Testis (tissue), 3 donors: ENCODE results near the gene PTPN13. TPM values are rescaled to one million over a fixed set of nuclear protein-coding genes. Genes with fewer than 3 reads are reported as not detected.

Source experiments
- DNase-seq: peaks from one replicate; pipeline ENCODE4 v3.0.0-alpha.2; 2019
- H3K27ac ChIP-seq, 2 donors: fragments of 200-600 bp; sonication (generic); one replicate each; pipeline ENCODE4 v1.5.1; 2019
- H3K27me3 ChIP-seq: fragments of 200-600 bp; sonication (generic); one replicate; pipeline ENCODE4 v1.5.1; 2019
- H3K36me3 ChIP-seq: fragments of 200-600 bp; sonication (generic); one replicate; pipeline ENCODE4 v1.5.1; 2017; ENCODE audit warnings: low read depth; ENCODE audit errors: missing control alignments
- H3K4me1 ChIP-seq: fragments of 200-600 bp; sonication (generic); one replicate; pipeline ENCODE4 v1.5.1; 2019
- H3K4me3 ChIP-seq, 2 donors: fragments of 200-600 bp; sonication (generic); one replicate each; pipeline ENCODE4 v1.5.1; 2017 to 2019
- H3K9me3 ChIP-seq: fragments of 200-600 bp; sonication (generic); one replicate; pipeline ENCODE4 v1.5.1; 2017
- POLR2A ChIP-seq: fragments of 450-650 bp; IDR thresholded peaks from one replicate; pipeline ENCODE4 v1.6.1; 2017; ENCODE audit warnings: antibody characterized with exemption, mild to moderate bottlenecking, moderate library complexity
- WGBS, 2 donors: methylation state at CpG; one replicate each; pipeline ENCODE4 v1.1.5; 2018; 5-methylcytosine and 5-hydroxymethylcytosine counted together
- intact Hi-C: fragments of 100-400 bp; cut with DNase I; formaldehyde crosslinking; loops from one replicate; pipeline ENCODE4 v1.15.1; 2023; ENCODE audit warnings: low total_unique reads
- polyA plus RNA-seq: library from polyadenylated mRNA; stranded (reverse); fragments of 350-450 nt; fragmentation: Illumina TruSeq; extraction: RNeasy Lipid Tissue Mini Kit (QIAGEN cat#74804); gene quantifications from one replicate; pipeline ENCODE4 v1.2.3, GENCODE V29; 2014; ENCODE audit warnings: low read depth, low replicate concordance; ENCODE audit not compliant: insufficient read depth
- total RNA-seq, 2 donors: library from RNA; depleted of rRNA; stranded (reverse); fragments of >200 nt; gene quantifications; one replicate each; pipeline ENCODE4 v1.2.3, GENCODE V29; 2016
- TF ChIP-seq, protein P1 (sequence below), 3 experiments: fragments of 450-650 bp in 2 of 3; fragments of 200-600 bp in 1 of 3; sonication (generic) in 1 of 3; IDR thresholded peaks; one replicate each; pipeline ENCODE4 v1.5.1; 2016 to 2019; ENCODE audit warnings: antibody characterized with exemption in 3 of 3, mild to moderate bottlenecking in 2 of 3, moderate library complexity in 1 of 3

Gene PTPN13
- total and polyA plus RNA-seq, 3 donors from 2014 or later, result 30.1 to 62.0 (median 48.9) TPM

DNA sequence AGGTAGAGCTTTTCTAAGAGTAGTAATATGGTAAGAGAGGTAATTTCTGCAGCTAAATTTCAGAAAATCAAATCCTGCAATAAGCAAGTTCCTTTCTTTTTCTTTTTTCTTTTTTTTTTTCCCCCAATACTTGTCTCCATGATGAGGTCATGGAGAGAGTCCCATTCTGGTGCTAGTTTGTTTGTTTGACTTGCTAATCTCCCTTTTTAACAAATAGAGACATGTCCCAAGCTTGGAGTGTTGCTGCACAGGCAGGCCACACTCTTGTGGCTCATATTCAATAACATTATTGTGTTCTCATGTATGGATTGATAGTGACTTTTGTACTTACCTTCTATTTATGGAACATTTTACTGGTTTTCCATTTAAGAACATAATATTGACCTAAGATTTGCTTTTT is 25.5 kb downstream of the PTPN13 start:
- Histone ChIP-seq H3K36me3 (no peaks in the 10 kb centered on the region), H3K27ac (no peak overlapping the region), H3K27me3 (no peaks in the 10 kb centered on the region), H3K9me3 (no peaks in the 10 kb centered on the region), H3K4me3 (no peak overlapping the region), H3K4me1 (no peaks in the 10 kb centered on the region)
- no peak for TF ChIP-seq POLR2A
- TF ChIP-seq, protein P1, sequence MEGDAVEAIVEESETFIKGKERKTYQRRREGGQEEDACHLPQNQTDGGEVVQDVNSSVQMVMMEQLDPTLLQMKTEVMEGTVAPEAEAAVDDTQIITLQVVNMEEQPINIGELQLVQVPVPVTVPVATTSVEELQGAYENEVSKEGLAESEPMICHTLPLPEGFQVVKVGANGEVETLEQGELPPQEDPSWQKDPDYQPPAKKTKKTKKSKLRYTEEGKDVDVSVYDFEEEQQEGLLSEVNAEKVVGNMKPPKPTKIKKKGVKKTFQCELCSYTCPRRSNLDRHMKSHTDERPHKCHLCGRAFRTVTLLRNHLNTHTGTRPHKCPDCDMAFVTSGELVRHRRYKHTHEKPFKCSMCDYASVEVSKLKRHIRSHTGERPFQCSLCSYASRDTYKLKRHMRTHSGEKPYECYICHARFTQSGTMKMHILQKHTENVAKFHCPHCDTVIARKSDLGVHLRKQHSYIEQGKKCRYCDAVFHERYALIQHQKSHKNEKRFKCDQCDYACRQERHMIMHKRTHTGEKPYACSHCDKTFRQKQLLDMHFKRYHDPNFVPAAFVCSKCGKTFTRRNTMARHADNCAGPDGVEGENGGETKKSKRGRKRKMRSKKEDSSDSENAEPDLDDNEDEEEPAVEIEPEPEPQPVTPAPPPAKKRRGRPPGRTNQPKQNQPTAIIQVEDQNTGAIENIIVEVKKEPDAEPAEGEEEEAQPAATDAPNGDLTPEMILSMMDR (IDR thresholded peaks at IDR 0.05), result no peak
- intact Hi-C loops, result no loop called here
- no peak for DNase-seq

DNA sequence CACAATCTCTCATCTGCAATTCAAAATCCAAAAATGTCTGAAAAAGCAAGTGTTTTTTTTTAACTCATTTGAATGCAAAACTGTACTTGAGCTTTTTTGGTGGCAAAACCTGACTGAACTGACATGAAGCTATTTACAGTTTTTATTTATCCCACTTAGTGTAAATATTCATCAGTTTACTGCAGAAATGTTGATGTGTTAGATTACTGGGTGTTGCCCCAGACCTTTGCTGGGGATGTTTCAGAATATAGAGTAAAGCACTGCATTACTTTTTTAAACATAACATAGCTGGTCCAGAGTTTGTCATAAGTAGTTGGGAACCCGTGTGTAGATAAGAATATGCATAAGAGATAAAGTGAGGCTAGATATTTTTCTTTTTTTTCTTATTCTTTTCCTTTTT is 27.3 kb downstream of the PTPN13 start:
- Histone ChIP-seq H3K36me3 (no peaks in the 10 kb centered on the region), H3K4me1 (no peaks in the 10 kb centered on the region), H3K4me3 (no peak overlapping the region), H3K27me3 (no peaks in the 10 kb centered on the region), H3K9me3 (no peaks in the 10 kb centered on the region), H3K27ac (no peak overlapping the region)
- WGBS, 2 donors, result 52 to 53% methylated on average over 1 of the region's 1 CpG
- TF ChIP-seq, protein P1 (IDR thresholded peaks at IDR 0.05), result no peak
- TF ChIP-seq POLR2A, result no peak
- intact Hi-C loops, result no loop called here
- DNase-seq, result no peak

DNA sequence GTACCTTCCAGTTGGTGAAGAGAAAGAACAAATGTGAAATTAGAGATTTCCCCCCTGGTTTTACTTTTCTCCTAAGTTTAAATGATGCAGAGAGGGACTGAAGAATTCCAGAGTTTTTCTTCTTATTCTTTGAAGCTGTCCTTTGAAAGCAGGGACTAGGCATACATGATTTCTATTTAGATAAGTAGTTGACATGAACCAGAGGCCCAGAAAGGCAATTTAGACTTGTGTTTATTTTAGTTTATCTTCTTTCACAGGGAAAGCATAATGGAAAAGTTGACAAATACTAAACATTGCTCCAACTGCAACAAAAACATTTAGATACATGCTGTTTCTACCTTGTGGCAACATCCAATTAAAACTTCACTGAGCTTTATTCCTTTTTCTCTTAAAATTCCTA is 32.0 kb downstream of the PTPN13 start:
- intact Hi-C loops, result no loop called here
- no peaks in the 10 kb centered on the region for H3K4me1 ChIP-seq
- H3K4me3 ChIP-seq, result no peak overlapping the region
- H3K9me3 ChIP-seq, result no peaks in the 10 kb centered on the region
- H3K27ac ChIP-seq, result no peak overlapping the region
- no peak for DNase-seq
- H3K36me3 ChIP-seq, result no peaks in the 10 kb centered on the region
- TF ChIP-seq POLR2A, result no peak
- TF ChIP-seq, protein P1 (IDR thresholded peaks at IDR 0.05), result no peak
- H3K27me3 ChIP-seq, result no peaks in the 10 kb centered on the region

DNA sequence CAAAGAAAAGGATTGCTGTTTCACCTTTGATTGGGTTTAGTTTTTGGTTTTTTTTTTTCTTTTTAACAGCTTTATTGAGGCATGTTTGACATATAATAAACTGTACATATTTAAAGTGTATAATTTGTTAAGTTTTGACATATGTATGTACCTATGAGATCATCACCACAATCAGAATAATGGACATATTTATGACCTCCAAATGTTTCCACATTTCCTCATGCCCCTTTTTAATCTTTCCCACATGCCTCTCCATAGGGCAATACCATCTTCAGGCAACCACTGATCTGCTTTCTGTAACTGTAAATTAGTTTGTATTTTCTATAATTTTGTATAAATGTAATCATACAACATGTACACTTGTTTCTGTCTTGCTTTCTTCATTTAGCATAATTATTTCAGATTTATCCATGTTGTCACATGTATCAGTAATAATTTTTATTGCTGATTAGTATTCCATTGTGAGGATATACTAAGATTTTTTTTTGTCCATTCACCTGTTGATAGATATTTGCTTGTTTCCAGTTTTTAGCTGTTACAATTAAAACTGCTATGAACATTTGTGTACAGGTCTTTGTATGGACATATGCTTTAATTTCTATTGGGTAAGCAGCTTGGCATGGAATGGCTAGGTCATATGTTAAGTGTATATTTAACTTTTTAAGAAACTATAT is 33.5 kb downstream of the PTPN13 start:
- no peaks in the 10 kb centered on the region for H3K27me3 ChIP-seq
- TF ChIP-seq POLR2A, result no peak
- TF ChIP-seq, protein P1 (IDR thresholded peaks at IDR 0.05), result no peak
- no peaks in the 10 kb centered on the region for H3K9me3 ChIP-seq
- no peaks in the 10 kb centered on the region for H3K4me1 ChIP-seq
- intact Hi-C loops, result no loop called here
- no peak for DNase-seq
- H3K36me3 ChIP-seq, result no peaks in the 10 kb centered on the region
- H3K27ac ChIP-seq, result no peak overlapping the region
- H3K4me3 ChIP-seq, result no peak overlapping the region

DNA sequence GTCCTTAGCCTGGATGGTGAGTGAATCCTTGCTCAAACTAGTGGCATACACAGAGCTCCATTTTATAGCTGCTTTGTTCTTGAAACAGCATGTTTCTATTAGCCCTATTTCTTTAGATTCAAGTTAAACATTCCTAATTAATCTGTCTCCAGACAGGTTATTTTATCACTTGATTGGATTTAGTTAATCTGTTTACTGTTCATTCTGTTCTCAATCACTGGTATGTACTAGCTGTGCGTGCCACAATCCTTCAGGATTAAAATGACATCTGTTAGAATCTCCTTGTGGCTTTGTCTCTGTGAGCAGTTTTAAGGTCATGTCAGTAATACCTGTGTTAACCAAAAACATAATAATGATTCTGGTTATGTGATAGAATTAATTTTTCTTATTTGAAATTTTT is 36.5 kb downstream of the PTPN13 start:
- Histone ChIP-seq H3K4me1 (no peaks in the 10 kb centered on the region), H3K27ac (no peak overlapping the region), H3K4me3 (no peak overlapping the region), H3K36me3 (no peaks in the 10 kb centered on the region), H3K27me3 (no peaks in the 10 kb centered on the region), H3K9me3 (no peaks in the 10 kb centered on the region)
- no peak for DNase-seq
- TF ChIP-seq, protein P1 (IDR thresholded peaks at IDR 0.05), result no peak
- TF ChIP-seq POLR2A, result no peak
- 88 to 100% methylated on average over 1 of the region's 1 CpG for WGBS, 2 donors
- intact Hi-C loops, result no loop called here
